GM10248 (cell line): ENCODE results near the gene TMPRSS13.
"Not testable (repeated sequence)": the region's sequence is repeated elsewhere in the genome, so short reads cannot be mapped to it uniquely, and the experiment has no call there.

Experiments used
- CTCF ChIA-PET: fragments of 300-600 bp; sonication (Branson Sonifier 250); formaldehyde crosslinking; extraction: SDS; loops from one replicate; lab custom pipeline; 2021; ENCODE audit warnings: antibody characterized with exemption; lab: Yijun Ruan, JAX
- POLR2A ChIA-PET: fragments of 350-650 bp; sonication (Branson Sonifier 250); formaldehyde crosslinking; extraction: SDS; loops from one replicate; lab custom pipeline; 2020; ENCODE audit warnings: antibody characterized with exemption; lab: Yijun Ruan, JAX
- DNase-seq: peaks from one replicate; pipeline ENCODE4 v3.0.0; 2012; ENCODE audit errors: extremely low spot score
- TF ChIP-seq, protein P1 (sequence below): IDR thresholded peaks from 2 replicates; pipeline ENCODE4 v1.5.1; 2012; ENCODE audit warnings: mild to moderate bottlenecking, low read depth; ENCODE audit errors: extremely low read depth, missing control alignments, control extremely low read depth

Gene TMPRSS13

DNA sequence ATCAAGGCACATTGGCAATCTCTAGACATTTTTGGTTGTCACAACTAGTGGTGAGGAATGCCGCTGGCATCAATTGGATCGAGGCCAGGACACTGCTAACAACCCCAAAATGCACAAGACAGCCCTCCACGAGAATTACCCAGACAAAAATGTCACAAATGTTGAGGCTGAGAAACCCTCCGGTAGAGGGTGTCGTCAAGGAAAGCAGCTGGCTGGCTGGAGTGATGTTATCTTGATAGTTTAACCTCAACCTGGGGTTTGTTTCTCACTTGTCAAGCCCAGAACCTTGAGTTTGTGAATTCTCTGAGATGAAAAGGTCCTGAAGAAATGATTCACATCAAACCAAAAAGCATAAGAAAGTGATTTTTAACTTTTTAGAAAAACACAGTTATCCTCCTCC lies 21.1 kb upstream of the TMPRSS13 start:
- CTCF ChIA-PET, result interaction anchor here (0.6 to 6.7 kb wide), 20 partner anchors 10 to 524 kb away, joined by 3 to 64 read pairs (median 4); no protein-coding TSS in a partner anchor
- POLR2A ChIA-PET, result no interaction called here
- TF ChIP-seq, protein P1, sequence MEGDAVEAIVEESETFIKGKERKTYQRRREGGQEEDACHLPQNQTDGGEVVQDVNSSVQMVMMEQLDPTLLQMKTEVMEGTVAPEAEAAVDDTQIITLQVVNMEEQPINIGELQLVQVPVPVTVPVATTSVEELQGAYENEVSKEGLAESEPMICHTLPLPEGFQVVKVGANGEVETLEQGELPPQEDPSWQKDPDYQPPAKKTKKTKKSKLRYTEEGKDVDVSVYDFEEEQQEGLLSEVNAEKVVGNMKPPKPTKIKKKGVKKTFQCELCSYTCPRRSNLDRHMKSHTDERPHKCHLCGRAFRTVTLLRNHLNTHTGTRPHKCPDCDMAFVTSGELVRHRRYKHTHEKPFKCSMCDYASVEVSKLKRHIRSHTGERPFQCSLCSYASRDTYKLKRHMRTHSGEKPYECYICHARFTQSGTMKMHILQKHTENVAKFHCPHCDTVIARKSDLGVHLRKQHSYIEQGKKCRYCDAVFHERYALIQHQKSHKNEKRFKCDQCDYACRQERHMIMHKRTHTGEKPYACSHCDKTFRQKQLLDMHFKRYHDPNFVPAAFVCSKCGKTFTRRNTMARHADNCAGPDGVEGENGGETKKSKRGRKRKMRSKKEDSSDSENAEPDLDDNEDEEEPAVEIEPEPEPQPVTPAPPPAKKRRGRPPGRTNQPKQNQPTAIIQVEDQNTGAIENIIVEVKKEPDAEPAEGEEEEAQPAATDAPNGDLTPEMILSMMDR, result peak; percentile 44
- DNase-seq, result peak; percentile 56

DNA sequence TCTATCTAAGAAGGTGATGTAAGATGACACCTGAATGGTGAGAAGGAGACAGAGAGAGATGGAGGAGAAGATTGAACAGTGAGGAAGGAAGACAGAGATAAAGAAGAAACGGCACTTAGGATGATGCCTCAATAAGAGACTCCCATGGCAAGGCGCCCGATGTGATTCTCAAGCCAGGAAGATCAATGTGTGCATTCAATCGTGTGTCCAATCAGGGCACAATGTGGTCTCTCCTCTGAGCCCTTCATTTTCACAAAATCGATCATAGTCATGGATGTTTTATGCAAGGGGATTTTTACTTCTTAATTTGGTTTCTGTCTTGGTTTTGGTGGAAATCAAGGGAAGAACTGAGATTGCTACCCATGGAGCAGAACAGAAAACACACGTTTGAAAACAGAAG lies 19.9 kb upstream of the TMPRSS13 start:
- ChIA-PET CTCF (interaction anchor here (0.7 to 6.7 kb wide), 8 partner anchors 16 to 142 kb away, joined by 3 to 169 read pairs (median 4); partner anchors contain the start of gene IL10RA), POLR2A (no interaction called here)
- TF ChIP-seq, protein P1, result no peak

DNA sequence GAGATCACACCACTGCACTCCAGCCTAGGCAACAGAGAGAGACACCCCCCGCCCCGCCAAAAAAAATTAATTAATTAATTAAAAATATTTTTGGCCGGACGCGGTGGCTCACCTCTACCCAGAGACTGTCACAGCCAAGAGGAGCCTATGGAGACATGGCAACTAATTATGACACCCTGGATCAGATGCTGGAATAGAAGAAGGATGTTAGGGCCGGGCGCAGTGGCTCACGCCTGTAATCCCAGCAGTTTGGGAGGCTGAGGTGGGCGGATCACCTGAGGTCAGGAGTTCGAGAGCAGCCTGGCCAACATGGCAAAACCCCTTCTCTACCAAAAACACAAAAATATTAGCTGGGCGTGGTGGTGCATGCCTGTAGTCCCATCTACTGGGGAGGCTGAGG lies 19.3 kb upstream of the TMPRSS13 start:
- CTCF ChIA-PET, result interaction anchor here (1.3 to 7.5 kb wide), 13 partner anchors 14 to 522 kb away, joined by 3 to 169 read pairs (median 35); partner anchors contain the start of genes FXYD2, IL10RA and TMPRSS13
- POLR2A ChIA-PET, DNase-seq: not testable (repeated sequence)

More for the DNA sequence above, 19.9 kb upstream of the TMPRSS13 start:
- DNase-seq, result no peak

DNA sequence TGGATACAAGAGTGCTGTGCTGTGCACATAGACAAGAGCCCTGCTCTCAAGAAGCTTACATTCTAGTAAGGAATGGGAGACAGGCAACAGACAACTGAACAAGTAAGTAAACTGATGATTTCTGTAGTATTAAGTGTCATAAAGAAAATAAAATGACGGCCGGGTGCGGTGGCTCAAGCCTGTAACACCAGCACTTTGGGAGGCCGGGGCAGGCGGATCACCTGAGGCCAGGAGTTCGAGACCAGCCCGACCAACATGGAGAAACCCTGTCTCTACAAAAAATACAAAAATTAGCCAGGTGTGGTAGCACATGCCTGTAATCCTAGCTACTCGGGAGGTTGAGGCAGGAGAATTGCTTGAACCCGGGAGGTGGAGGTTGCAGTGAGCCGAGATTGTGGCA lies 18.5 kb upstream of the TMPRSS13 start:
- DNase-seq, POLR2A ChIA-PET: not testable (repeated sequence)
- CTCF ChIA-PET, result interaction anchor here (0.8 to 7.5 kb wide), 46 partner anchors 8 to 522 kb away, joined by 3 to 169 read pairs (median 12); partner anchors contain the start of genes FXYD2, IL10RA, MPZL3 and TMPRSS13

DNA sequence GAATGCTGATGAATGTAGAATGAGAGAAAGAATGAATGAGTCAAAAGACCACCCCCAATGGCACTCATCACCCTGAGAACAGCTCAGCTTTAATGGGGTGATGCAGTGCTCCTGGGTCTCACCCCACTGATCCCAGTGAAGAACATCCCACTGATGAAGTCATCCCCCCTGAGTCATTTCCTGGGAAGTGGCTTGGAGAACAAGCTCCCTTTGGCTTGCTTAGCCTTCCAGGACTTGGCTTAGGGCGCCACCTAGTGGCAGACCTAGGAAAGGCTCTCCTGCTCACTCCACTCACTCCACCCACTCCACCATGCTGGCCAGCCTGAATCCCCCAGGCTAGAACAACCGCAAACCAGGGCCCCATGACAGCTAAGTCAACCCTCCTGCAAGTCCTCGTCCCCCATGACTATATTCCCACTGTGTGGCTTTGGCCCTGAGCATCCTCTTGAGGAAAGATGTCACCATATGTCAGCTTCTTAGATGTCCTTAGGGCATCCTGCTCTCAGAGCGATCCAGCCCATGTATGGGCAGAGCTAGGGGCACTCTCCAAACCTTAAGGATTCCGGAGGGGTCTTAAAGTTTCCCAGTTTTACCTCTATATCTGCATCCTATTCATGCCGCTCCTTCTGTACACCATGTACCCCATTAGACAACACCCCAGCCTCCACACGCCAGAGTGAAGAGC lies 17.8 kb upstream of the TMPRSS13 start:
- POLR2A ChIA-PET, result interaction anchor here (0.6 kb wide), 1 partner anchor 354 kb away, joined by 8 read pairs; no protein-coding TSS in a partner anchor
- CTCF ChIA-PET, result interaction anchor here (0.6 to 7.5 kb wide), 74 partner anchors 9 to 527 kb away, joined by 3 to 169 read pairs (median 6); partner anchors contain the start of genes FXYD2, IL10RA, MPZL3 and TMPRSS13
- TF ChIP-seq, protein P1, result peak; percentile 93
- peak; percentile 79 for DNase-seq

DNA sequence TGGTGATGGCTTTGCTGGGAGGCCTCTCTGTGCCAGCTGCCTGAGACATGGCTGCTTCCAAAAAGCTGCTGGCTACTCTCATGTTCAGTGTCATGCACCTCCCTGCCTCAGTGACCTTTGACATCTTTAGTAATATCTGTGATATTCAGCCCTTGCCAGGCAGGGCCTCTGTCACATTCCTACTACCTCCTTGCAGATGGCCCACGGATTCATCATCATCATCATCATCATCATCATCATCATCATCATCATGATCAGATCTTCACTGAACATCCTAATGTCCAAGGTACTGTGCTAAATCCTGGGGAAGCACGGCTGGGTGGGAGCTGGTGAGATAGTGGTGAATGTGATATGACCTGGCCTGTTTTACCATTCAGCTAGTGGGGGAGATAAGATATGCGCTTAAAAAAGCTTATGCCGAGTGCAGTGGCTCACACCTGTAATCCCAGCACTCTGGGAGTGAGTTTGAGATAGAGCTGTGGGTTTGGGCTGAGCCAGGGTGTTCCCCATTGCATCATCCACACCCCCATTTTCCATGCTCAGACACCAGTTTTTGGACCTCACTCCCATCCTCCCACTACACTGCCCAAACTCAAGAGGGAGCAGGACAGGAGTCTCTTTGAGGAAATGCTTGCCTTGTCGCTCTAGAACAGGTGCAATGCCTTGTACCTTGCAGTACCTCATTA lies 17.1 kb upstream of the TMPRSS13 start:
- DNase-seq, result no peak
- ChIA-PET POLR2A (no interaction called here), CTCF (interaction anchor here (0.6 to 7.5 kb wide), 70 partner anchors 10 to 526 kb away, joined by 3 to 169 read pairs (median 6); partner anchors contain the start of genes FXYD2, IL10RA, MPZL3 and TMPRSS13)
- TF ChIP-seq, protein P1, result no peak

DNA sequence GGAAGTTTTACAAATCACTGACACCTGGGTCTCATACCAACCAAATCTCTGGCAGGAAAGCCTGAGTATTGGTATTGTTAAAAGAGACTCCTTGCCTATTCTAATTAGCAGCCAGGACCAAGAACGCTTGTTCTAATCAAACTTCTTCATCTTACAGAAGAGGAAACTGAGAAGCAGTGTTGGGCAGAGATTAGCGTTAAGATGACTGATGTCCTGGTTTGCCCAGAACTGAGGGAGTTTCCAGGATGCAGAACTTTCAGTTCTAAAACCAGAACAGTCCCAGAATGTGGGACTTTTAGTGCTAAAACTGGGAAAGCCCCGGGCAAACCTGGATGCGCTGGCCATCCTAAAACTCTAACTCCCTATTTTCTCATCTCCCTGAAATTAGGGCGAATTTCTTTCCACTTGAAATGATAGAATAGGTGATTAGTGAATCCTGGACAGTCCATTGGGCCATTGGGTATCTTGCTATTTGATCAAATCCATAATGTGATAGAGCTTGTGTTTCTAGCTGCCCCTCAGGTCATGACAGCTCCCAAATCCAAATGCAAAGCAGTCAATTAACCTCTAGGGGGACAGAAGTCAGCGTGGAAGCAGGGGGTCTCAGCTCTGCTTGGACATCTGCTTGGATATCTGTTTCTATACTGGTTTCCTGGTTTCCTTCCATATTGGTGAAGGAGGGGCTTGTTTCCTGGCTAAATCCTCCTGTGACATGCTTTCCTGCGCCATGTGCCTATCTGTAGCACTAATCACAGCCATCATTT lies 16.0 kb upstream of the TMPRSS13 start:
- CTCF ChIA-PET, result interaction anchor here (0.9 to 7.5 kb wide), 20 partner anchors 8 to 519 kb away, joined by 3 to 169 read pairs (median 20); partner anchors contain the start of genes FXYD2 and TMPRSS13
- POLR2A ChIA-PET, result interaction anchor here (1.0 kb wide), 1 partner anchor 13 kb away, joined by 3 read pairs; no protein-coding TSS in a partner anchor
- no peak for DNase-seq
- TF ChIP-seq, protein P1, result peak; percentile 5
